Endothelial cell of umbilical vein (primary cell): ENCODE results near the gene CLSTN2. TPM values are rescaled to one million over a fixed set of nuclear protein-coding genes. Genes with fewer than 3 reads are reported as not detected.

Experiments used
- BruUV-seq: library from RNA; stranded (reverse); fragments of 400-500 nt; replicated peaks from 2 replicates; lab custom pipeline; 2021; lab: Mats Ljungman, UMichigan
- CTCF ChIA-PET: fragments of 300-600, 350-600 bp; sonication (Branson Sonifier 250); formaldehyde crosslinking; loops from one replicate; lab custom pipeline; 2021; ENCODE audit warnings: antibody characterized with exemption, inconsistent platforms; lab: Charles Lee
- POLR2A ChIA-PET: fragments of 300-600, 350-600 bp; sonication (Branson Sonifier 250); formaldehyde crosslinking; loops from one replicate; lab custom pipeline; 2021; ENCODE audit warnings: antibody characterized with exemption, inconsistent platforms; lab: Charles Lee
- DNase-seq: peaks from one replicate; pipeline ENCODE4 v3.0.0-alpha.2; 2011; ENCODE audit warnings: low read depth, low spot score
- FAIRE-seq: peaks from 2 replicates; lab custom pipeline; 2011; peaks lifted over from hg19 to GRCh38; lab: Jason Lieb, UNC
- H2AFZ ChIP-seq: 2 replicates; pipeline ENCODE4 v1.6.0; 2012; ENCODE audit warnings: low read depth, low read length, control low read depth, inconsistent platforms
- H3K27ac ChIP-seq: 2 replicates; pipeline ENCODE4 v1.5.1; 2011; ENCODE audit warnings: low read depth, mild to moderate bottlenecking, control low read depth, low read length, moderate library complexity; ENCODE audit not compliant: insufficient read depth
- H3K27me3 ChIP-seq, 2 experiments: 2 replicates each; pipeline versions ENCODE4 v1.6.0 to v1.6.1; 2011; ENCODE audit warnings: low read length in 2 of 2, mixed read lengths in 1 of 2; ENCODE audit not compliant: control insufficient read depth in 2 of 2, insufficient read depth in 2 of 2
- H3K36me3 ChIP-seq, 2 experiments: 2 replicates in 1 of 2; 3 replicates in 1 of 2; pipeline ENCODE4 v1.5.1; 2011; ENCODE audit warnings: low read length in 2 of 2, mild to moderate bottlenecking in 1 of 2, moderate library complexity in 1 of 2; ENCODE audit not compliant: control insufficient read depth in 2 of 2, insufficient read depth in 2 of 2; ENCODE audit errors: extremely low read depth in 1 of 2
- H3K4me1 ChIP-seq: 3 replicates; pipeline ENCODE4 v1.5.1; 2011; ENCODE audit warnings: mild to moderate bottlenecking, low read length; ENCODE audit not compliant: control insufficient read depth, insufficient read depth; ENCODE audit errors: extremely low read depth
- H3K4me2 ChIP-seq: 2 replicates; pipeline ENCODE4 v1.6.1; 2011; ENCODE audit warnings: low read length, control low read depth, mixed read lengths; ENCODE audit not compliant: insufficient read depth
- H3K4me3 ChIP-seq, 3 experiments: fragments of 200-600 bp in 1 of 3; sonication (generic), shearing (Covaris generic) in 1 of 3; replicated peaks in 1 of 3; 2 replicates each; pipeline ENCODE4 v1.5.1; 2011 to 2016; ENCODE audit warnings: control low read depth in 3 of 3, low read length in 3 of 3, mild to moderate bottlenecking in 2 of 3, inconsistent platforms in 1 of 3, low read depth in 1 of 3, moderate library complexity in 1 of 3; ENCODE audit not compliant: insufficient read depth in 1 of 3
- H3K79me2 ChIP-seq: 2 replicates; pipeline ENCODE4 v1.6.0; 2012; ENCODE audit warnings: low read length, inconsistent platforms; ENCODE audit not compliant: control insufficient read depth, insufficient read depth
- H3K9ac ChIP-seq: replicated peaks from 2 replicates; pipeline ENCODE3; 2011; ENCODE audit warnings: low read length, control low read depth; ENCODE audit not compliant: insufficient read depth; ENCODE audit errors: extremely low read depth
- H3K9me1 ChIP-seq: replicated peaks from 3 replicates; pipeline ENCODE4 v1.6.0; 2011; ENCODE audit warnings: mild to moderate bottlenecking, low read length; ENCODE audit not compliant: control insufficient read depth, insufficient read depth; ENCODE audit errors: extremely low read depth
- H3K9me3 ChIP-seq: replicated peaks from 2 replicates; pipeline ENCODE4 v1.5.1; 2012; ENCODE audit warnings: low read length, inconsistent platforms; ENCODE audit not compliant: control insufficient read depth, insufficient read depth
- H4K20me1 ChIP-seq: replicated peaks from 2 replicates; pipeline ENCODE3; 2011; ENCODE audit warnings: mild to moderate bottlenecking, low read length; ENCODE audit not compliant: control insufficient read depth, insufficient read depth; ENCODE audit errors: extremely low read depth
- CTCF ChIP-seq, 2 donors: IDR thresholded peaks; 1 replicate in 1 of 2; 2 replicates in 1 of 2; pipeline ENCODE4 v1.5.1; 2011; ENCODE audit warnings: low read length in 2 of 2, mild to moderate bottlenecking in 2 of 2, moderate library complexity in 2 of 2, control low read depth in 1 of 2, inconsistent platforms in 1 of 2, low read depth in 1 of 2; ENCODE audit not compliant: insufficient read depth in 1 of 2; ENCODE audit errors: extremely low read depth in 1 of 2
- EZH2 ChIP-seq: IDR thresholded peaks from 2 replicates; pipeline ENCODE4 v1.6.1; 2012; ENCODE audit warnings: borderline replicate concordance, low read depth, mild to moderate bottlenecking, moderate library complexity, low read length, inconsistent platforms; ENCODE audit not compliant: severe bottlenecking
- FOS ChIP-seq: IDR thresholded peaks from 2 replicates; pipeline ENCODE4 v1.6.1; 2011; ENCODE audit warnings: mild to moderate bottlenecking, low read length, moderate library complexity, borderline replicate concordance; ENCODE audit not compliant: insufficient read depth
- GATA2 ChIP-seq: IDR thresholded peaks from 2 replicates; pipeline ENCODE4 v1.7.0; 2011; ENCODE audit warnings: low read depth, mild to moderate bottlenecking, moderate library complexity, mixed read lengths, low read length; ENCODE audit not compliant: insufficient read length, insufficient read depth
- JUN ChIP-seq: IDR thresholded peaks from 2 replicates; pipeline ENCODE4 v1.6.1; 2011; ENCODE audit warnings: borderline replicate concordance, low read depth; ENCODE audit not compliant: insufficient read length, insufficient read depth
- MAX ChIP-seq: IDR thresholded peaks from 2 replicates; pipeline ENCODE4 v1.6.1; 2011; ENCODE audit not compliant: insufficient read depth, insufficient read length
- MYC ChIP-seq: IDR thresholded peaks from one replicate; pipeline ENCODE4 v1.6.1; 2011; ENCODE audit warnings: mild to moderate bottlenecking, low read depth, low read length
- POLR2A ChIP-seq: IDR thresholded peaks from 2 replicates; pipeline ENCODE4 v1.6.1; 2012; ENCODE audit warnings: low read depth, mild to moderate bottlenecking, control low read depth, low read length
- POLR2AphosphoS5 ChIP-seq: IDR thresholded peaks from 2 replicates; pipeline ENCODE4 v1.6.1; 2012; ENCODE audit warnings: low read depth, mild to moderate bottlenecking, control low read depth, low read length, moderate library complexity; ENCODE audit not compliant: insufficient read depth
- dilution Hi-C: fragments of 300-500 bp; cut with MboI; formaldehyde crosslinking; loops from one replicate; pipeline ENCODE4 v1.15.0; 2019; ENCODE audit warnings: low sequenced_read_pairs; ENCODE audit not compliant: extremely low pct_ligation_motif_present
- intact Hi-C: fragments of 100-400 bp; cut with micrococcal nuclease; formaldehyde crosslinking; loops from one replicate; pipeline ENCODE4 v1.10.0; 2022
- polyA plus RNA-seq, 4 experiments: library from polyadenylated mRNA; depleted of rRNA in 3 of 4; stranded (reverse) in 3 of 4; unstranded in 1 of 4; fragments of >200 nt; gene quantifications; 2 replicates each; pipeline versions ENCODE4 v1.2.1 to v1.2.3, GENCODE V29; 2011 to 2012; ENCODE audit warnings: missing spikeins in 1 of 4
- total RNA-seq: library from RNA; stranded (reverse); gene quantifications from 2 replicates; pipeline ENCODE4 v1.2.3, GENCODE V29; 2021

Gene CLSTN2
- total and polyA plus RNA-seq, 2 donors (not counting 3 experiments of a cell fraction or from before 2014, with no cell fraction given) = 0.26 to 0.38 TPM

DNA sequence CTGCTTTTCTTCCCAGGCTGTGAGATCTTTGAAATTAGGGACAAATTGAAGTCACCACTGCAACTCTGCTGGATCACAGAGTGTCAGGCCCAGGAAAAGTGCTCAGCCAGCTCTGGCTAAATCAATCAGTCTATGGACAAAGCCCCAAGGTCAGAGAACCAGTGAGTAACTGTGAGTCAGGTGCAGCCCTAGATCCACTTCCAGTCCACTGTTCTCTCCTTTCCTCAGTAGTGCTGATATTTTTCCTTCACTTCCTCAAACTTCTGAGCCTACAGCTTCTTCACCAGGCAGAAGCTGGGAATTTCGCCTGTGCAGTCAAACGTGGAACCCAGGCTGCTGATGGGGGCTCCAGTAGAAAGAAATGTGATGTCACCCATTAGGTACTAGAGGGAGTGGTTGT lies 667.8 kb downstream of the CLSTN2 start:
- no peaks in the 10 kb centered on the region for H3K9me3 ChIP-seq
- no peaks in the 10 kb centered on the region for H3K4me1 ChIP-seq
- no peaks in the 10 kb centered on the region for H3K36me3 ChIP-seq
- H3K4me3 ChIP-seq = no peak overlapping the region
- no peak overlapping the region for H2AFZ ChIP-seq
- TF ChIP-seq EZH2 (no peak), FOS (no peak), CTCF (IDR thresholded peaks at IDR 0.05; ENCODE audit: extremely low read depth in 1 of 2, insufficient read depth in 1 of 2, low read depth in 1 of 2, low read length in 2 of 2) (no peak), JUN (no peak), MAX (no peak), GATA2 (no peak), POLR2A (no peak), POLR2AphosphoS5 (no peak), MYC (no peak)
- ChIA-PET POLR2A (no interaction called here), CTCF (no interaction called here)
- DNase-seq (no peak), FAIRE-seq (no peak)
- H3K4me2 ChIP-seq = no peak overlapping the region
- dilution Hi-C loops (no loop called here), intact Hi-C loops (no loop called here)
- BruUV-seq = no TSS peak
- H3K27ac ChIP-seq = no peak overlapping the region
- H3K27me3 ChIP-seq = no peaks in the 10 kb centered on the region
- H3K9me1 ChIP-seq = no peaks in the 10 kb centered on the region
- H4K20me1 ChIP-seq = no peaks in the 10 kb centered on the region
- no peak overlapping the region for H3K9ac ChIP-seq
- no peaks in the 10 kb centered on the region for H3K79me2 ChIP-seq
